OCI-LY7 (cell line): ENCODE data around the gene VAMP2. TPM values are rescaled to one million over a fixed set of nuclear protein-coding genes. Genes with fewer than 3 reads are reported as not detected.

ENCODE experiments used
- Bru-seq: library from RNA; stranded (reverse); fragments of 400-500 nt; gene quantifications from one replicate; lab custom pipeline; 2021; lab: Mats Ljungman, UMichigan
- BruChase-seq, 2 experiments: library from RNA; stranded (reverse); fragments of 400-500 nt; gene quantifications; one replicate each; lab custom pipeline; 2021; lab: Mats Ljungman, UMichigan
- BruUV-seq: library from RNA; stranded (reverse); fragments of 400-500 nt; replicated peaks from 2 replicates; lab custom pipeline; 2021; lab: Mats Ljungman, UMichigan
- CTCF ChIA-PET: fragments of 300-600 bp; sonication (Branson Sonifier 250); formaldehyde crosslinking; loops from one replicate; lab custom pipeline; 2022; ENCODE audit warnings: antibody characterized with exemption; ENCODE audit not compliant: unreplicated experiment; lab: Charles Lee
- POLR2A ChIA-PET: fragments of 300-600 bp; sonication (Branson Sonifier 250); formaldehyde crosslinking; loops from one replicate; lab custom pipeline; 2022; ENCODE audit warnings: antibody characterized with exemption; lab: Charles Lee
- DNase-seq: peaks from one replicate; pipeline ENCODE4 v3.0.0-alpha.2; 2015; ENCODE audit warnings: low spot score
- H2AFZ ChIP-seq: fragments of 200-600 bp; sonication (generic), shearing (Covaris generic); 2 replicates; pipeline ENCODE4 v1.6.1; 2014; ENCODE audit warnings: mild to moderate bottlenecking, antibody characterized with exemption, low read length, moderate library complexity
- H3K27ac ChIP-seq: fragments of 200-600 bp; sonication (generic); 2 replicates; pipeline ENCODE4 v1.5.1; 2014; ENCODE audit warnings: mixed run types, low read depth, mild to moderate bottlenecking, moderate library complexity, low read length, inconsistent platforms; ENCODE audit not compliant: poor library complexity, severe bottlenecking
- H3K36me3 ChIP-seq: fragments of 200-600 bp; sonication (generic); 2 replicates; pipeline ENCODE4 v1.6.1; 2014; ENCODE audit warnings: mild to moderate bottlenecking, antibody characterized with exemption, low read length, moderate library complexity, mixed read lengths; ENCODE audit not compliant: insufficient read depth
- H3K4me1 ChIP-seq: fragments of 200-600 bp; sonication (generic); 2 replicates; pipeline ENCODE4 v1.5.1; 2014; ENCODE audit warnings: mild to moderate bottlenecking, low read length; ENCODE audit not compliant: insufficient read depth, poor library complexity, severe bottlenecking
- H3K4me2 ChIP-seq: fragments of 200-600 bp; sonication (generic); 2 replicates; pipeline ENCODE4 v1.6.1; 2014; ENCODE audit warnings: mild to moderate bottlenecking, low read length
- H3K4me3 ChIP-seq: fragments of 200-600 bp; sonication (generic); 2 replicates; pipeline ENCODE4 v1.5.1; 2014; ENCODE audit warnings: mild to moderate bottlenecking, low read depth, low read length; ENCODE audit not compliant: poor library complexity, severe bottlenecking
- H3K79me2 ChIP-seq: fragments of 200-600 bp; sonication (generic); 2 replicates; pipeline ENCODE4 v1.6.1; 2016; ENCODE audit warnings: low read depth, mild to moderate bottlenecking, low read length, moderate library complexity, mixed read lengths; ENCODE audit not compliant: insufficient read depth
- H3K9me2 ChIP-seq: fragments of 200-600 bp; sonication (generic); 2 replicates; pipeline ENCODE4 v1.6.1; 2016; ENCODE audit warnings: mild to moderate bottlenecking, low read length, mixed read lengths; ENCODE audit not compliant: insufficient read depth
- H3K9me3 ChIP-seq: fragments of 200-600 bp; sonication (generic); 2 replicates; pipeline ENCODE4 v1.6.1; 2014; ENCODE audit warnings: mild to moderate bottlenecking, mixed run types, low read length, mixed read lengths
- H4K20me1 ChIP-seq: fragments of 200-600 bp; sonication (generic); 2 replicates; pipeline ENCODE4 v1.6.1; 2014; ENCODE audit warnings: mild to moderate bottlenecking, antibody characterized with exemption, low read length, moderate library complexity, mixed read lengths; ENCODE audit not compliant: insufficient read depth
- EZH2phosphoT487 ChIP-seq: fragments of 200-600 bp; sonication (generic); IDR thresholded peaks from 2 replicates; pipeline ENCODE4 v1.6.1; 2018; ENCODE audit warnings: low read depth, borderline replicate concordance, mild to moderate bottlenecking, mixed run types, antibody characterized with exemption, low read length, moderate library complexity, mixed read lengths
- intact Hi-C: fragments of 100-400 bp; cut with micrococcal nuclease; formaldehyde crosslinking; loops from one replicate; pipeline ENCODE4 v1.10.0; 2022; ENCODE audit not compliant: unreplicated experiment
- long read RNA-seq: library from polyadenylated mRNA; stranded (forward); transcript quantifications from one replicate; pipeline ENCODE4 v2.0.0, GENCODE V29; 2022
- total RNA-seq, 2 experiments: library from RNA; depleted of rRNA in 1 of 2; stranded (reverse); fragments of >200 nt in 1 of 2; shearing (Covaris generic) in 1 of 2; gene quantifications; 2 replicates each; pipeline ENCODE4 v1.2.3, GENCODE V29; 2014 to 2022
- TF ChIP-seq, protein P1 (sequence below): fragments of 200-600 bp; sonication (generic); conservative IDR thresholded peaks from 2 replicates; pipeline ENCODE4 v1.5.1; 2014; ENCODE audit warnings: mild to moderate bottlenecking, antibody characterized with exemption, low read length, moderate library complexity, mixed read lengths

The VAMP2 gene, protein sequence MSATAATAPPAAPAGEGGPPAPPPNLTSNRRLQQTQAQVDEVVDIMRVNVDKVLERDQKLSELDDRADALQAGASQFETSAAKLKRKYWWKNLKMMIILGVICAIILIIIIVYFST
- total RNA-seq (2014; rRNA removed; shearing (Covaris generic)) (10.4 and 21.2 TPM in 2 replicates), total RNA-seq (2022) (40.9 and 45.1 TPM in 2 replicates), Bru-seq, nascent RNA (percentile 76 among the genes with signal in this experiment), BruChase-seq, experiment 1, labeled RNA remaining after a 6-hour chase (percentile 88 among the genes with signal in this experiment), BruChase-seq, experiment 2, labeled RNA remaining after a 2-hour chase (percentile 92 among the genes with signal in this experiment)
- long read RNA-seq, transcript VAMP2-203 (4 exons, 557 nt): minor isoform, 31 of 108 reads
- long read RNA-seq, transcript VAMP2-201 (5 exons, 2,153 nt): major isoform, 55 of 108 reads
- long read RNA-seq, partial matches to known transcripts: 10 of 108 reads
- long read RNA-seq, other reads (novel, unspliced or antisense): 11 of 108 reads

DNA sequence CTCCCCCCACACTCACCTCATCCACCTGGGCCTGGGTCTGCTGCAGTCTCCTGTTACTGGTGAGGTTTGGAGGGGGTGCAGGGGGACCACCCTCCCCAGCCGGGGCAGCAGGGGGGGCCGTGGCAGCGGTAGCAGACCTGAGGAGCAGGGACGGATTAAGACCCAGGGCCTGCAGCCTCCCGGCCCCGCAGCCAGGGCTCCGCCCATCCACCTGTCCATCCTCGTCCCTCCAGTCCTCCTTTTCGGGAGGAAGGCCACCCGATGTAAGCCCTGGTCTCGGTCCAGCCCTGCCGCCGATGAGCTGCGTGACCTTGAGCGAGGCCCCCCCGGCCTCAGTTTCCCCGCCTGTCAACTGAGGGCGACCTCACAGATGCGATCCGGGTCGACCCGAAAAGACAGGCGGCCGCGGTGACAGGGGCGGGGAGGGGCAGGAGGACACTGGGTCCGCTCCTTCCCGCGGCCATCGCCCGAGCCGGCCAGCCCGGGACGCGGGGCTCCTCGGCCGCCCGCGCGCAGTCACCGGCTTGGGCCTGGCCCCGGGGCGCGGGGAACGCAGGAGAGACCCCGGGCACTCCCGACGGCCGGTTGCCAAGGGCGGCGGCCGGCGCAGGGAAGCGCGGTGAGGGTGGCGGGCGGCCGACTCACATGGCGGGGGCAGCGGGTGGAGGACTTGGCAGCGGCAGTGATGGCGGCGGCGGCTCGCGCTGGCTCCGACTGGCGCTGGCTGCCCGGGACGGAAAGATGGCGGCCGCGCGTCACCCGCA lies at the start of gene VAMP2:
Gene VAMP2 (minus strand): TSS at position 716 of the 764 bp plus-strand sequence. CDS start 69 bp downstream, at position 647.
- Histone ChIP-seq H3K4me3 (peak within 1 kb of the TSS; percentile 91), H3K9me3 (no peaks in the 10 kb centered on the region), H2AFZ (peak within 1 kb of the TSS; percentile 76), H3K4me1 (peaks cover 45% of the 10 kb centered on the region), H3K27ac (peak within 1 kb of the TSS; percentile 60), H3K79me2 (peaks cover 14% of the 10 kb centered on the region; the same call in 1 of the 2 replicates), H4K20me1 (no peaks in the 10 kb centered on the region), H3K36me3 (peaks cover 27% of the 10 kb centered on the region), H3K4me2 (peak within 1 kb of the TSS; percentile 74), H3K9me2 (no peaks in the 10 kb centered on the region)
- intact Hi-C loops: no loop called here
- TF ChIP-seq EZH2phosphoT487: no peak
- TF ChIP-seq, protein P1, sequence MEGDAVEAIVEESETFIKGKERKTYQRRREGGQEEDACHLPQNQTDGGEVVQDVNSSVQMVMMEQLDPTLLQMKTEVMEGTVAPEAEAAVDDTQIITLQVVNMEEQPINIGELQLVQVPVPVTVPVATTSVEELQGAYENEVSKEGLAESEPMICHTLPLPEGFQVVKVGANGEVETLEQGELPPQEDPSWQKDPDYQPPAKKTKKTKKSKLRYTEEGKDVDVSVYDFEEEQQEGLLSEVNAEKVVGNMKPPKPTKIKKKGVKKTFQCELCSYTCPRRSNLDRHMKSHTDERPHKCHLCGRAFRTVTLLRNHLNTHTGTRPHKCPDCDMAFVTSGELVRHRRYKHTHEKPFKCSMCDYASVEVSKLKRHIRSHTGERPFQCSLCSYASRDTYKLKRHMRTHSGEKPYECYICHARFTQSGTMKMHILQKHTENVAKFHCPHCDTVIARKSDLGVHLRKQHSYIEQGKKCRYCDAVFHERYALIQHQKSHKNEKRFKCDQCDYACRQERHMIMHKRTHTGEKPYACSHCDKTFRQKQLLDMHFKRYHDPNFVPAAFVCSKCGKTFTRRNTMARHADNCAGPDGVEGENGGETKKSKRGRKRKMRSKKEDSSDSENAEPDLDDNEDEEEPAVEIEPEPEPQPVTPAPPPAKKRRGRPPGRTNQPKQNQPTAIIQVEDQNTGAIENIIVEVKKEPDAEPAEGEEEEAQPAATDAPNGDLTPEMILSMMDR: no peak
- no TSS peak for BruUV-seq
- CTCF ChIA-PET: no interaction called here
- POLR2A ChIA-PET: no interaction called here
- peak; percentile 80 for DNase-seq

GRCh38 chr17:8210761-8211458 lies 48.2 kb upstream of the VAMP2 start:
- intact Hi-C loops: loop anchor here (1.0 to 5.0 kb wide), 3 partner anchors 11 to 36 kb away; partner anchors contain the start of genes CTC1 and PFAS
- no peaks in the 10 kb centered on the region for H3K9me2 ChIP-seq
- H3K27ac ChIP-seq: peak overlapping the region; percentile 88
- TSS peak; percentile 95 for BruUV-seq
- no peak for DNase-seq
- peak overlapping the region; percentile 92 for H3K4me3 ChIP-seq
- peak overlapping the region; percentile 72 for H2AFZ ChIP-seq
- H3K4me2 ChIP-seq: peak overlapping the region; percentile 100
- peaks cover 3% of the 10 kb centered on the region; the same call in 1 of the 2 replicates for H4K20me1 ChIP-seq
- TF ChIP-seq, protein P1: no peak
- no peak for TF ChIP-seq EZH2phosphoT487
- H3K36me3 ChIP-seq: peaks cover 38% of the 10 kb centered on the region
- H3K4me1 ChIP-seq: peaks cover 19% of the 10 kb centered on the region
- POLR2A ChIA-PET: interaction anchor here (0.6 to 7.7 kb wide), 8 partner anchors 12 to 91 kb away, joined by 3 to 75 read pairs (median 5); partner anchors contain the start of genes BORCS6 and SLC25A35
- no peaks in the 10 kb centered on the region for H3K9me3 ChIP-seq
- CTCF ChIA-PET: interaction anchor here (0.6 to 1.0 kb wide), 3 partner anchors 11 to 770 kb away, joined by 3 to 4 read pairs (median 3); no protein-coding TSS in a partner anchor
- H3K79me2 ChIP-seq: peaks cover 38% of the 10 kb centered on the region
